Measurements from ENCODE around the gene DLG2.

DLG2 gene

GRCh38 chr11:84685149-84685548, 942.0 kb downstream of the DLG2 start:
- TF ChIP-seq TCF12 (IDR thresholded peaks at IDR 0.05; ENCODE audit: low read depth): no peak
- TF ChIP-seq TAF1 (IDR thresholded peaks at IDR 0.05; ENCODE audit: low read depth): no peak
- TF ChIP-seq FOXM1 (IDR thresholded peaks at IDR 0.05; ENCODE audit: borderline replicate concordance, low read depth): no peak
- TF ChIP-seq NFIC (IDR thresholded peaks at IDR 0.05): no peak
- no peak for TF ChIP-seq EGR1 (IDR thresholded peaks at IDR 0.05)
- TF ChIP-seq EP300 (IDR thresholded peaks at IDR 0.05; ENCODE audit: borderline replicate concordance): no peak
- no peak for TF ChIP-seq RAD21 (IDR thresholded peaks at IDR 0.05; ENCODE audit: low read depth)
- no peak for TF ChIP-seq ZBTB7A (IDR thresholded peaks at IDR 0.05; ENCODE audit: low read depth)
- TF ChIP-seq CREB1 (IDR thresholded peaks at IDR 0.05; ENCODE audit: low read depth): no peak
- no peak for TF ChIP-seq CEBPB (IDR thresholded peaks at IDR 0.05)
- TF ChIP-seq TEAD4 (IDR thresholded peaks at IDR 0.05): no peak
- TF ChIP-seq MAX (IDR thresholded peaks at IDR 0.05): no peak
- no peak for TF ChIP-seq YY1 (IDR thresholded peaks at IDR 0.05; ENCODE audit: low read depth)
- TF ChIP-seq REST (IDR thresholded peaks at IDR 0.05; ENCODE audit: low read depth): no peak
- TF ChIP-seq USF1 (IDR thresholded peaks at IDR 0.05): no peak

- no peak for TF ChIP-seq TCF12 (IDR thresholded peaks at IDR 0.05; ENCODE audit: low read depth)
- no peak for TF ChIP-seq FOXM1 (IDR thresholded peaks at IDR 0.05; ENCODE audit: borderline replicate concordance, low read depth)
- no peak for TF ChIP-seq ZBTB7A (IDR thresholded peaks at IDR 0.05; ENCODE audit: low read depth)
- TF ChIP-seq CEBPB (IDR thresholded peaks at IDR 0.05): no peak
- no peak for TF ChIP-seq MAX (IDR thresholded peaks at IDR 0.05)
- no peak for TF ChIP-seq USF1 (IDR thresholded peaks at IDR 0.05)
- no peak for TF ChIP-seq TEAD4 (IDR thresholded peaks at IDR 0.05)
- TF ChIP-seq YY1 (IDR thresholded peaks at IDR 0.05; ENCODE audit: low read depth): no peak
- no peak for TF ChIP-seq TAF1 (IDR thresholded peaks at IDR 0.05; ENCODE audit: low read depth)
- TF ChIP-seq EGR1 (IDR thresholded peaks at IDR 0.05): no peak
- TF ChIP-seq CREB1 (IDR thresholded peaks at IDR 0.05; ENCODE audit: low read depth): no peak
- TF ChIP-seq REST (IDR thresholded peaks at IDR 0.05; ENCODE audit: low read depth): no peak
- TF ChIP-seq NFIC (IDR thresholded peaks at IDR 0.05): no peak
- no peak for TF ChIP-seq RAD21 (IDR thresholded peaks at IDR 0.05; ENCODE audit: low read depth)
- TF ChIP-seq EP300 (IDR thresholded peaks at IDR 0.05; ENCODE audit: borderline replicate concordance): no peak
These were observed 945.7 kb downstream of the DLG2 start for GRCh38 chr11:84681456-84681855.

GRCh38 chr11:84675396-84676025, 951.6 kb downstream of the DLG2 start:
- no peak for TF ChIP-seq RAD21 (IDR thresholded peaks at IDR 0.05; ENCODE audit: low read depth)
- TF ChIP-seq MAX (IDR thresholded peaks at IDR 0.05): no peak
- TF ChIP-seq ZBTB7A (IDR thresholded peaks at IDR 0.05; ENCODE audit: low read depth): no peak
- no peak for TF ChIP-seq TEAD4 (IDR thresholded peaks at IDR 0.05)
- TF ChIP-seq USF1 (IDR thresholded peaks at IDR 0.05): no peak
- no peak for TF ChIP-seq NFIC (IDR thresholded peaks at IDR 0.05)
- TF ChIP-seq EGR1 (IDR thresholded peaks at IDR 0.05): no peak
- no peak for TF ChIP-seq EP300 (IDR thresholded peaks at IDR 0.05; ENCODE audit: borderline replicate concordance)
- TF ChIP-seq CREB1 (IDR thresholded peaks at IDR 0.05; ENCODE audit: low read depth): no peak

- TF ChIP-seq TEAD4 (IDR thresholded peaks at IDR 0.05) (no peak), CREB1 (IDR thresholded peaks at IDR 0.05; ENCODE audit: low read depth) (no peak), EGR1 (IDR thresholded peaks at IDR 0.05) (no peak), TCF12 (IDR thresholded peaks at IDR 0.05; ENCODE audit: low read depth) (no peak), REST (IDR thresholded peaks at IDR 0.05; ENCODE audit: low read depth) (peak; percentile 23; the same call in 1 of the 2 replicates), EP300 (IDR thresholded peaks at IDR 0.05; ENCODE audit: borderline replicate concordance) (no peak), USF1 (IDR thresholded peaks at IDR 0.05) (no peak)
These were observed 953.4 kb downstream of the DLG2 start for GRCh38 chr11:84673753-84674152.
